ENCODE measurements around the gene RAMACL.

GRCh38 chr6:166581091-166581511 is 5.4 kb downstream of the RAMACL start:
- TF ChIP-seq CTCF (IDR thresholded peaks at IDR 0.05; ENCODE audit: low read depth, low read length, missing input control): no peak
- no peak for TF ChIP-seq ZBTB33 (IDR thresholded peaks at IDR 0.05)
- TF ChIP-seq RAD21 (IDR thresholded peaks at IDR 0.05): no peak
- TF ChIP-seq, protein P1, sequence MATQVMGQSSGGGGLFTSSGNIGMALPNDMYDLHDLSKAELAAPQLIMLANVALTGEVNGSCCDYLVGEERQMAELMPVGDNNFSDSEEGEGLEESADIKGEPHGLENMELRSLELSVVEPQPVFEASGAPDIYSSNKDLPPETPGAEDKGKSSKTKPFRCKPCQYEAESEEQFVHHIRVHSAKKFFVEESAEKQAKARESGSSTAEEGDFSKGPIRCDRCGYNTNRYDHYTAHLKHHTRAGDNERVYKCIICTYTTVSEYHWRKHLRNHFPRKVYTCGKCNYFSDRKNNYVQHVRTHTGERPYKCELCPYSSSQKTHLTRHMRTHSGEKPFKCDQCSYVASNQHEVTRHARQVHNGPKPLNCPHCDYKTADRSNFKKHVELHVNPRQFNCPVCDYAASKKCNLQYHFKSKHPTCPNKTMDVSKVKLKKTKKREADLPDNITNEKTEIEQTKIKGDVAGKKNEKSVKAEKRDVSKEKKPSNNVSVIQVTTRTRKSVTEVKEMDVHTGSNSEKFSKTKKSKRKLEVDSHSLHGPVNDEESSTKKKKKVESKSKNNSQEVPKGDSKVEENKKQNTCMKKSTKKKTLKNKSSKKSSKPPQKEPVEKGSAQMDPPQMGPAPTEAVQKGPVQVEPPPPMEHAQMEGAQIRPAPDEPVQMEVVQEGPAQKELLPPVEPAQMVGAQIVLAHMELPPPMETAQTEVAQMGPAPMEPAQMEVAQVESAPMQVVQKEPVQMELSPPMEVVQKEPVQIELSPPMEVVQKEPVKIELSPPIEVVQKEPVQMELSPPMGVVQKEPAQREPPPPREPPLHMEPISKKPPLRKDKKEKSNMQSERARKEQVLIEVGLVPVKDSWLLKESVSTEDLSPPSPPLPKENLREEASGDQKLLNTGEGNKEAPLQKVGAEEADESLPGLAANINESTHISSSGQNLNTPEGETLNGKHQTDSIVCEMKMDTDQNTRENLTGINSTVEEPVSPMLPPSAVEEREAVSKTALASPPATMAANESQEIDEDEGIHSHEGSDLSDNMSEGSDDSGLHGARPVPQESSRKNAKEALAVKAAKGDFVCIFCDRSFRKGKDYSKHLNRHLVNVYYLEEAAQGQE (IDR thresholded peaks at IDR 0.05): no peak
- TF ChIP-seq SP1 (IDR thresholded peaks at IDR 0.05): no peak
